SW480 (cell line): ENCODE results near the gene FIGNL2.
"Not testable (repeated sequence)": the region's sequence is repeated elsewhere in the genome, so short reads cannot be mapped to it uniquely, and the experiment has no call there.

Experiments used
- DNase-seq: peaks from one replicate; pipeline ENCODE4 v3.0.0-alpha.2; 2016; ENCODE audit warnings: low spot score

Gene FIGNL2

GRCh38 chr12:51848326-51848727, at the start of gene FIGNL2:
Gene FIGNL2 (minus strand): TSS chr12:51848718. CDS start chr12:51822413, 26,305 bp downstream.
- DNase-seq: no peak

GRCh38 chr12:51897181-51897580, 48.7 kb upstream of the FIGNL2 start:
- DNase-seq: no peak

- DNase-seq: peak; percentile 27
Measured at GRCh38 chr12:51896236-51896635, 47.7 kb upstream of the FIGNL2 start.

- DNase-seq: no peak
Measured at GRCh38 chr12:51895378-51896135, 47.0 kb upstream of the FIGNL2 start.

- no peak for DNase-seq
Measured at GRCh38 chr12:51893786-51894185, 45.3 kb upstream of the FIGNL2 start.

GRCh38 chr12:51891843-51892242, 43.3 kb upstream of the FIGNL2 start:
- DNase-seq: no peak

GRCh38 chr12:51890511-51891171, 42.1 kb upstream of the FIGNL2 start:
- no peak for DNase-seq

- DNase-seq: no peak
Measured at GRCh38 chr12:51890133-51890464, 41.6 kb upstream of the FIGNL2 start.

- no peak for DNase-seq
Measured at GRCh38 chr12:51889216-51890132, 41.0 kb upstream of the FIGNL2 start.

- DNase-seq: no peak
Measured at GRCh38 chr12:51888316-51889215, 40.0 kb upstream of the FIGNL2 start.

- DNase-seq: no peak
Measured at GRCh38 chr12:51887476-51888315, 39.2 kb upstream of the FIGNL2 start, which contains the start of gene ANKRD33. Gene ANKRD33 (plus strand): TSS chr12:51888103. CDS start chr12:51888187, 84 bp downstream.

GRCh38 chr12:51886021-51886710, 37.6 kb upstream of the FIGNL2 start:
- DNase-seq: peak; percentile 47

GRCh38 chr12:51885294-51886020, 36.9 kb upstream of the FIGNL2 start:
- not testable (repeated sequence) for DNase-seq

GRCh38 chr12:51884676-51885229, 36.2 kb upstream of the FIGNL2 start:
- peak; percentile 92 for DNase-seq

- DNase-seq: peak; percentile 46
Measured at GRCh38 chr12:51883998-51884675, 35.6 kb upstream of the FIGNL2 start.

- DNase-seq: no peak
Measured at GRCh38 chr12:51883295-51883694, 34.8 kb upstream of the FIGNL2 start.

GRCh38 chr12:51879102-51879501, 30.6 kb upstream of the FIGNL2 start:
- DNase-seq: no peak

GRCh38 chr12:51874486-51874885, 26.0 kb upstream of the FIGNL2 start:
- no peak for DNase-seq
